Epithelial cell of proximal tubule (primary cell): Measurements from ENCODE around the gene FAM149B1. TPM values are rescaled to one million over a fixed set of nuclear protein-coding genes. Genes with fewer than 3 reads are reported as not detected.
A peak's percentile ranks its signal among the peaks of the same experiment; 100 is the strongest.

Source experiments
- DNase-seq: peaks from one replicate; pipeline ENCODE4 v3.0.0-alpha.2; 2011; ENCODE audit warnings: low read depth
- H3K4me3 ChIP-seq: 2 replicates; pipeline ENCODE4 v1.5.1; 2011; ENCODE audit warnings: low read depth, mild to moderate bottlenecking, low read length
- total RNA-seq: library from RNA; depleted of rRNA; stranded (reverse); fragments of >200 nt; gene quantifications from 2 replicates; pipeline ENCODE4 v1.2.3, GENCODE V29; 2015
- TF ChIP-seq, protein P1 (sequence below): conservative IDR thresholded peaks from 2 replicates; pipeline ENCODE4 v1.5.1; 2012; ENCODE audit warnings: low read depth, mild to moderate bottlenecking, low read length

The FAM149B1 gene
- total RNA-seq, 1 donor from 2014 or later = 8.4 TPM

DNA sequence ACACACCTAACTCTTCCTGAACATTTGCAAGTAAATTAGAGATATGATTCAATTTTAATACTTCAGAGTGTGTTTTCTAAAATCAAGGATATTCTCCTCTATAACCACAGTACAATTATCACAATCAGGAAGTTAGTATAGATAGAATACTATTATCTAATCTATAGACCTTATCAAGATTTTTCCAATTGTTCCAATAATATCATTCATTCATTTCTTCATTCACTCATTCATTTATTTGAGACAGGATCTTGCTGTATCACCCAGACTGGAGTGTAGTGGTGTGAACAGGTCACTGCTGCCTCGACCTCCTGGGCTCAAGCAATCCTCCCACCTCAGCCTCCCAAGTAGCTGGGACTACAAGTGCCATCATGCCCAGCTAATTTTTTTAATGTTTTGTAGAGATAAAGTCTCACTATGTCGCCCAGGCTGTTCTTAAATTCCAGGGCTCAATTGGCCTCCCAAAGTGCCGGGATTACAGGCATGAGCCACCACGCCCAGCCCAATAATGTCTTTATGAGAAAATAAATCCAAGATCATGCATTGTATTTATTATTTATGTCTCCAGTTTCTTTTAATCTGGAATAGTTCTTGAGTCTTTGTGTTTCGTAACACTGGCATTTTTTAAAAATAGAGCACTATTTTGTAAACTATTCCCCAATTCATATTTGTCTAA, 95.1 kb downstream of the FAM149B1 start:
- no peak for DNase-seq

DNA sequence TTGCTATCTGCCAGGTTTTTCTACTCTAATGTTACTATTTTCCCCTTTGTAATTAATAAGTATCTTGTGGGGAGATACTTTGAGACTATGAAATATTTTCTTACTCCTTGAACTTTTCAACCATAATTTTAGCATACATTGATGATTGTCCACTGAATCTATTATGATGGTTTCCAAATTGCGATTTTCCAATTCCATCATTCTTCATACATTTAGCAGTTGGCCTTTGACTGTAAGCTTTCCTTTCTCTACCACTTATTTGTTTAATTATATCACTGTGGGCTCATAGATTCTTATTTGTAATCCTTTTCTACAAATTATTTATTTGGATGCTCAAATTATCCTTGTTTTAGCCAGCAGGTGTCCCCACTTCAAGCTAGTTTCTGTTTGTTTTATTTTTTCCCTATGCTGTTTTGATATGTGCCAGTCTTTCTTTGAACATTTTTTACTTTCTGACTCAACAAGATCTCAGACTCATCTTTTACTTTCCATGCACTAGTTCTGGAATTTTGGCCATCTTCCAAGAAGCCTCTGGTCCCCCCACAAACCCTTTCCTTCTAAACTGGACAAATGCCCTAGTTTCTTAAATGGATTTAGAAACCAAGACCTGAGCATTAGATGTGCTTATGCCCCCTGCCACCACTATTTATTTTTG, 95.9 kb downstream of the FAM149B1 start:
- H3K4me3 ChIP-seq = no peak overlapping the region
- no peak for DNase-seq
- TF ChIP-seq, protein P1, sequence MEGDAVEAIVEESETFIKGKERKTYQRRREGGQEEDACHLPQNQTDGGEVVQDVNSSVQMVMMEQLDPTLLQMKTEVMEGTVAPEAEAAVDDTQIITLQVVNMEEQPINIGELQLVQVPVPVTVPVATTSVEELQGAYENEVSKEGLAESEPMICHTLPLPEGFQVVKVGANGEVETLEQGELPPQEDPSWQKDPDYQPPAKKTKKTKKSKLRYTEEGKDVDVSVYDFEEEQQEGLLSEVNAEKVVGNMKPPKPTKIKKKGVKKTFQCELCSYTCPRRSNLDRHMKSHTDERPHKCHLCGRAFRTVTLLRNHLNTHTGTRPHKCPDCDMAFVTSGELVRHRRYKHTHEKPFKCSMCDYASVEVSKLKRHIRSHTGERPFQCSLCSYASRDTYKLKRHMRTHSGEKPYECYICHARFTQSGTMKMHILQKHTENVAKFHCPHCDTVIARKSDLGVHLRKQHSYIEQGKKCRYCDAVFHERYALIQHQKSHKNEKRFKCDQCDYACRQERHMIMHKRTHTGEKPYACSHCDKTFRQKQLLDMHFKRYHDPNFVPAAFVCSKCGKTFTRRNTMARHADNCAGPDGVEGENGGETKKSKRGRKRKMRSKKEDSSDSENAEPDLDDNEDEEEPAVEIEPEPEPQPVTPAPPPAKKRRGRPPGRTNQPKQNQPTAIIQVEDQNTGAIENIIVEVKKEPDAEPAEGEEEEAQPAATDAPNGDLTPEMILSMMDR = peak; percentile 62

More for the DNA sequence above, 95.1 kb downstream of the FAM149B1 start:
- no peak overlapping the region for H3K4me3 ChIP-seq
- TF ChIP-seq, protein P1 = no peak

DNA sequence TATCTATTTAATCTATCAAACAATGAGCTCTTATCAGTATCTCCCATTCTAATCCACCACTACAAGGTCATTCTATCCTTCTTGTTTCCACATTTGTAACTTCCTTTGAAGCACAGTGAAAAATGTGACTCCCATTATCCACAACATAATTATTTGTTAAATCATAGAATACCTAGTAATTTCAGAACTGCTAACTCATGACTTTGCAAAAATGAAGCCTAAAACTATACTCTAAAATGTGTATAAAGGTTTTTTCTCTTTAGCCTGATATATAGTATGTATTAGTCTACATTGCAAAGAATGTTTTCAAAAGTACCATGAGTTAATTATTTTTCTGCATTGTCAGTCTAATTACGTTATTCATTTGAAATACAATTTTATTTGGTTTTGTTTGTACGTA, 96.5 kb downstream of the FAM149B1 start:
- DNase-seq = no peak
- TF ChIP-seq, protein P1 = no peak
- no peak overlapping the region for H3K4me3 ChIP-seq

DNA sequence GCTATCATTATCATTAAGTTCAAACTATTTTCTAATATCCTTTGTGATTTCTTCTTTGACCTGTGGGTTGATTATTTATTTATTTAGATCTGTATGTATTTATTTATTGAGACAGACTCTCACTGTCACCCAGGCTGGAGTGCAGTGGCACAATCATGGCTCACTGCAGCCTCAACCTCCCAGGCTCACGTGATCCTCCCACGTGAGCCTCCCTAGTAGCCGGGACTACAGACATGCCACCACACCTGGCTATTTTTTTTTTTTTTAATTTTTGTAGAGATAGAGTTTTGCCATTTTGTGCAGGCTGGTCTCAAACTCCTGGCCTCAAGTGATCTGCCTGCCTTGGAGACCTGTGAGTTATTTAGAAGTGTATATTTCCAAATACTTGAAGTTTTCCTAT, 113.2 kb downstream of the FAM149B1 start:
- TF ChIP-seq, protein P1 = no peak
- no peak for DNase-seq
- H3K4me3 ChIP-seq = no peak overlapping the region

DNA sequence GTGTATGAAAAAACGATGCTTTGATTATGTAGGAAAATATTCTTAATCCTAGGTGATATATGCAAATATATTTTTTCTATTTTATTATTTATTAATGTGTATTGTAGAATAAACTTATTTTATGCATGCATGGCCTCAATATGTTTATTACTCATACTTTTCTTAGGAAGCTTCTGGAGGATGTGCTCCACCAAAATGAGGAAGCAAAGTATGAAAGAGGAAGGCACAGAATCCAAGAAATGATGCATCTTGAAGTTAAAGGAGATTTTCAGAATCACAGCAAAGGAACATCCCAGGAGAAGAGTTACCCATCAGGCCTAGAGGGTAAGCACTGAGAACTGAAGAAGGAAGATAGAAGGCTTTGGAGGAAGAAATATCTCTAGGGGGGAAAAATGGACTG, 119.5 kb downstream of the FAM149B1 start:
- DNase-seq = no peak
- H3K4me3 ChIP-seq = no peak overlapping the region
- TF ChIP-seq, protein P1 = no peak

DNA sequence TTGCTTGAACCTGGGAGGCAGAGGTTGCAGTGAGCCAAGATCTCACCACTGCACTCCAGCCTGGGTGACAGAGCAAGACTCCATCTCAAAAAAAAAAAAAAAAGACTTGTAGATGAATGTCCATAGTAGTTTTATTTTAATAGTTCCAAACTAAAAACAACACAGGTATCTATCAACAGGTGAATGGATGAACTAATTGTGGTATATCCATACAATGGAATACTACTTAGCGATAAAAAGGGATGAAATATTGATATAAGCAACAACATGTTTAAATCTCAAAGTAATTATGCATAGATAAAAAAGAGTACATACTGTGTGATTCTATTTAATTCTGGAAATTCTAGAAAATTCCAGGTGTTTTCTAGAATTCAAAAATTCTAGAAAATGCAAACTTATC, 122.0 kb downstream of the FAM149B1 start:
- no peak overlapping the region for H3K4me3 ChIP-seq
- DNase-seq = no peak
- TF ChIP-seq, protein P1 = no peak

DNA sequence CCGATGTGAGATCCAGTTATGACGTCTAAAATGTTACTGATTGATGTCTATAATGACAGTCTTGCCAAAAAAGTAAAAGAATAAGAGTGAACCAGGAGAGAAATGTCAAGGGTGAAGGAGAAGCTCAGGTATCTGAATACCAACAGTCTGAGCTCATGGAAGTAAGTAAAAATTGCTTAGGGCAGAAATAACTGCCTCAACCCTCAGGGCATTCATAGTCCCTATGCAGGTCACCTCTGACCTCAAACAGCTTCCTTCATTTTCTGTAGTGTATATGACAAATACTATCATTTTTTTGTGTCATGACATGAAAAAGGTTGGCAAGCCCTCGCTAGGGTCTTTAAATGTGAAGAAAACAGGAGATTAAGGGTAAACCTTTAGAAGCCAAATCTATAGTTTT, 125.5 kb downstream of the FAM149B1 start:
- DNase-seq = no peak
- no peak overlapping the region for H3K4me3 ChIP-seq
- TF ChIP-seq, protein P1 = no peak
